Ascending aorta (tissue), 2 donors: ENCODE data around the gene PXDN. TPM values are rescaled to one million over a fixed set of nuclear protein-coding genes. Genes with fewer than 3 reads are reported as not detected.
A peak's percentile ranks its signal among the peaks of the same experiment; 100 is the strongest.

ENCODE experiments used
- DNase-seq, 2 donors: peaks; one replicate each; pipeline ENCODE4 v3.0.0-alpha.2; 2019; ENCODE audit warnings: low spot score in 2 of 2
- H3K27ac ChIP-seq, 2 donors: fragments of 200-600 bp; sonication (generic); one replicate each; pipeline ENCODE4 v1.5.1; 2016 to 2017; ENCODE audit warnings: mild to moderate bottlenecking in 1 of 2
- H3K27me3 ChIP-seq: fragments of 200-600 bp; sonication (generic); one replicate; pipeline ENCODE4 v1.5.1; 2017
- H3K36me3 ChIP-seq, 2 donors: fragments of 200-600 bp; sonication (generic); one replicate each; pipeline ENCODE4 v1.5.1; 2016
- H3K4me1 ChIP-seq, 2 donors: fragments of 200-600 bp; sonication (generic); one replicate each; pipeline ENCODE4 v1.5.1; 2016 to 2017; ENCODE audit warnings: mild to moderate bottlenecking in 1 of 2
- H3K4me3 ChIP-seq, 2 donors: fragments of 200-600 bp; sonication (generic); one replicate each; pipeline ENCODE4 v1.5.1; 2016 to 2017; ENCODE audit warnings: mild to moderate bottlenecking in 1 of 2
- H3K9me3 ChIP-seq, 2 donors: fragments of 200-600 bp; sonication (generic); one replicate each; pipeline ENCODE4 v1.5.1; 2016
- intact Hi-C: fragments of 100-400 bp; cut with DNase I; formaldehyde crosslinking; loops from one replicate; pipeline ENCODE4 v1.15.1; 2023
- total RNA-seq: library from RNA; depleted of rRNA; stranded (reverse); fragments of >200 nt; gene quantifications from one replicate; pipeline ENCODE4 v1.1.0, GENCODE V29; 2016
- TF ChIP-seq, protein P1 (sequence below), 3 experiments: fragments of 200-600 bp in 2 of 3; fragments of 450-650 bp in 1 of 3; sonication (generic) in 2 of 3; IDR thresholded peaks; one replicate each; pipeline ENCODE4 v1.5.1; 2016 to 2019; ENCODE audit warnings: antibody characterized with exemption in 3 of 3, mild to moderate bottlenecking in 1 of 3, moderate library complexity in 1 of 3

The PXDN gene
- total RNA-seq, 1 donor from 2014 or later: 188 TPM

DNA sequence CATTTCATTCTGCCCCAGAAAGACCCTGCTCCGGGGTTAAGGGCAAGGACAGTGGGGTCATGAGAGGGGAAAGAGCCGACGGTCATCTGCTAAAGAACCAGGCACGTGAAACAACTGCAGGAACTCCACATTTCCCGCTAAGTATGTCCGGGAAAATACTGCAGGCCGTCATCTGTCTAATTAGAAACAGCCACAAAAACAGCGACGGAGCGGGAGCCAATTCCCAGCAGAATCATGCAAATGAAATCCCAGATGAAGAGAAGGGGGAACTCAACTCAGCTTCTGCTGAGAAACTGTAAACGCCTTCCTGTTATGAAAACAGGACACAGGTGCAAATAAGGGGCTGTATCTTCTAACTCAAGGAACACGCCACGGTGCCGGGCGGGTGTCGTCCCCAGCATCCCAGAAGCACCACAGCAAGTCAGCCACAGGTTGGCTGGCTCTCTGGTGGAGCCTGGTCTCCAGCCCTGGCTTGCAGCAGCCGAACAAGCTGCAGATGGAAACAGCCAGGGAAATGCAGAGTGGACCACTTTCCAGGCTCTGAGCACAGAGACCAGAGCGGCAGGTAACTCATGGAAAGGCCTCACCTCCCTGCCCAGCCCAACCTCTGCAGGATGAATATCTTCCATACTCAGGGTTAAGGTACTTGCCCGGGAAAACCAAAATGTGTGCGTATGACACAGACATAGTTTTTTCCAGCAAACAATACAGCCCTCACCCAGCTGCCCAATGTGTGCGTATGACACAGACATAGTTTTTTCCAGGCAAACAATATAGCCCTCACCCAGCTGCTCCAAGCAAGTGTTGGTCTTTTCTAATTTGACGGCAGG lies 28.9 kb downstream of the PXDN start:
- Histone ChIP-seq H3K27me3 (no peaks in the 10 kb centered on the region), H3K9me3 (no peaks in the 10 kb centered on the region), H3K4me3 (no peak overlapping the region), H3K27ac (peak overlapping the region; percentile 60 to 77), H3K36me3 (no peaks in the 10 kb centered on the region), H3K4me1 (peaks cover 10 to 35% of the 10 kb centered on the region in 2 donors)
- TF ChIP-seq, protein P1, sequence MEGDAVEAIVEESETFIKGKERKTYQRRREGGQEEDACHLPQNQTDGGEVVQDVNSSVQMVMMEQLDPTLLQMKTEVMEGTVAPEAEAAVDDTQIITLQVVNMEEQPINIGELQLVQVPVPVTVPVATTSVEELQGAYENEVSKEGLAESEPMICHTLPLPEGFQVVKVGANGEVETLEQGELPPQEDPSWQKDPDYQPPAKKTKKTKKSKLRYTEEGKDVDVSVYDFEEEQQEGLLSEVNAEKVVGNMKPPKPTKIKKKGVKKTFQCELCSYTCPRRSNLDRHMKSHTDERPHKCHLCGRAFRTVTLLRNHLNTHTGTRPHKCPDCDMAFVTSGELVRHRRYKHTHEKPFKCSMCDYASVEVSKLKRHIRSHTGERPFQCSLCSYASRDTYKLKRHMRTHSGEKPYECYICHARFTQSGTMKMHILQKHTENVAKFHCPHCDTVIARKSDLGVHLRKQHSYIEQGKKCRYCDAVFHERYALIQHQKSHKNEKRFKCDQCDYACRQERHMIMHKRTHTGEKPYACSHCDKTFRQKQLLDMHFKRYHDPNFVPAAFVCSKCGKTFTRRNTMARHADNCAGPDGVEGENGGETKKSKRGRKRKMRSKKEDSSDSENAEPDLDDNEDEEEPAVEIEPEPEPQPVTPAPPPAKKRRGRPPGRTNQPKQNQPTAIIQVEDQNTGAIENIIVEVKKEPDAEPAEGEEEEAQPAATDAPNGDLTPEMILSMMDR (IDR thresholded peaks at IDR 0.05): no peak
- DNase-seq: peak in 1 of 2 donors; percentile 69
- intact Hi-C loops: no loop called here

DNA sequence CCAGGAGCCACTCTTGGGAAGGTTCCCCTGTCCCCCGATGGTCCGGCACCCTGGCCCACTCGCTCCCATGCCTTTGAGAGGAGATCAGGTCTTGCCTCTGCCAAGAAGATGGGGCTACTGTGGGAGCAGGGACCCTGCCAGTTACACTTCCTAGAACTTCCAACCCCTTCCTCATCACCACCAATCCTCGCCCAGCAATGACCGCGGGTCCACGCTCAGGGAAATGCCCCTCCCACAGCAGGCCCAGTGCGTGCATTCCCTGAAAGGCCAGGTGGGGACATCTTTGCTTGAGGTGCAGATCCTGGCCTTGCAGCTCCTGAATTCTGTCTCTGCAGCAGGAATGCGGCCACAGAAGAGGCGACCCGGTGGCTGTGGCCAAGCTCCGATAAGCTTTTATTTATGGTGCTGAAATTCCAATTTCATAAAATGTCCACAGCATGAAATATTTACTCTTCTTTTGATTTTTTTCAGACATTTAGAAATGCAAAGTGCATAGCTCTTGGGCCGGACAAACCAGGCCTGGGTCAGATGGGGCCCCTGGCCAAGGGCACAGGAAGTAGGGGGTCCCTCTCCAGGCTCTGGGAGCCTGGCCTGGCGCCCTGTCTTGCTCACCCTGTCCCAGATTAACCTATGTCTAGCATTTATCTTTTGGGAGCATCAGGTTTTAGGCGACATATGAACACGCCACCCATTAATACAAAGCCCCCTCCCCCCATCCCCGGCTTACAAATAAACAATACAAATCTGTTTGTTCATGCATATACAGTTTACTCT lies 29.8 kb downstream of the PXDN start:
- Histone ChIP-seq H3K27ac (peak overlapping the region; percentile 60 to 77), H3K4me1 (peaks cover 9 to 35% of the 10 kb centered on the region in 2 donors), H3K27me3 (no peaks in the 10 kb centered on the region), H3K36me3 (no peaks in the 10 kb centered on the region), H3K9me3 (no peaks in the 10 kb centered on the region), H3K4me3 (no peak overlapping the region)
- intact Hi-C loops: no loop called here
- peak in 1 of 2 donors; percentile 59 for DNase-seq
- TF ChIP-seq, protein P1 (IDR thresholded peaks at IDR 0.05): no peak

DNA sequence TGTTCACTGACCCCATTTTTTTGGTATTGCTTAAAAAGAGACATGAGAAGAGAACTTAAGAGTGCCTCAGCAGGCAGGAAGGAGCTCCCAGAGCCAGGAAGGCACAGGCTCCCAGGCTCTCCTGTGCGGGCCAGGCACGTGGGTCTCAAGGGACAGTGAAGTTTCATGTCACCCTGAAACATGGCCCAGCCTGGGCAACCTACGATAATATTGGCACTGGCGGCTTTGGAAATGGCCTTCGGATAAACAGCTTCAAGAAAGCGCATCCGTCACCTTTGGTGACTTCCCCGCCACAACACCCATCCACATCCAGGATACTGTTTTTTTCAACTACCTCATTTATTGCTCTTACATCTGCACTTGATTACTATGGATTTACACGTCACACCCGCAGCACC lies 30.5 kb downstream of the PXDN start:
- Histone ChIP-seq H3K27me3 (no peaks in the 10 kb centered on the region), H3K36me3 (no peaks in the 10 kb centered on the region), H3K9me3 (no peaks in the 10 kb centered on the region), H3K4me1 (peaks cover 9 to 39% of the 10 kb centered on the region in 2 donors), H3K27ac (peak overlapping the region; percentile 60 to 77), H3K4me3 (no peak overlapping the region)
- intact Hi-C loops: no loop called here
- DNase-seq: peak in 1 of 2 donors; percentile 62
- TF ChIP-seq, protein P1 (IDR thresholded peaks at IDR 0.05): no peak

DNA sequence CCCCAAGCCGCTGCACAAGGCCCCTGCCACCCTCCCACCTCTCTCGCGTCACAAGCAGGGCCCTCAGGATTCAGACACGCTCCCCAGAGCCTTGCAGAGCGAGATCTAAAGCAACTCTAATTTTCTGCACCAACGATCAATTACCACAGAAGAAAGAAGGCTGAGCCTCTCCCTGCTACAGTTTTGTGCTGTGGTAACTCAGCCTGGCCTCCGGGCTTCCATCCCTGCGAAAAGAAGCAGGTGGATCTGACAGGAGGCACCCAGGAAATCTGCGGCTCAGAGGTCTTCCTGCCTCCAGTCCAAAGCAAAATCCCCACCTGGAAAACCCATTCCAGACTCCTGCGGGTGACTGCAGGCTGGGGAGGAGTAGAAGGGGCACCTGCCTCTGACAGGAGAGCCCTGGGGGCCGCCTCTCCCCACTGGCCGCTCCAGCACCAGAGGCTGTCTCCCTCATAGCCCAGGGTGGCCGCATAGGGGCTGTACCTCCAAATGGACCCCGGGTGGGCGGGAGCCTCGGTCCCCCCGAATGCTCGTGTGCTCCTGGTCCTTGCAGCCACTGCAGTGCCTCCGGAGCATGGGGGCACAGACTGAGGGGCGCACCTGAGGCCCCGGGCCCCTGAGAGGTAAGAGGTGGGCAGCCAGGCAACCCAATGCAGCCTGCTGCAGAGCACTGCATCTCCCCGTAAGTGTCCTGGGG lies 31.0 kb downstream of the PXDN start:
- no peaks in the 10 kb centered on the region for H3K27me3 ChIP-seq
- peak overlapping the region; percentile 16 to 77 for H3K27ac ChIP-seq
- H3K9me3 ChIP-seq: no peaks in the 10 kb centered on the region
- no peaks in the 10 kb centered on the region for H3K36me3 ChIP-seq
- H3K4me3 ChIP-seq: no peak overlapping the region
- intact Hi-C loops: no loop called here
- peaks cover 9 to 43% of the 10 kb centered on the region in 2 donors for H3K4me1 ChIP-seq
- TF ChIP-seq, protein P1 (IDR thresholded peaks at IDR 0.05): no peak
- peak in 1 of 2 donors; percentile 59 for DNase-seq

DNA sequence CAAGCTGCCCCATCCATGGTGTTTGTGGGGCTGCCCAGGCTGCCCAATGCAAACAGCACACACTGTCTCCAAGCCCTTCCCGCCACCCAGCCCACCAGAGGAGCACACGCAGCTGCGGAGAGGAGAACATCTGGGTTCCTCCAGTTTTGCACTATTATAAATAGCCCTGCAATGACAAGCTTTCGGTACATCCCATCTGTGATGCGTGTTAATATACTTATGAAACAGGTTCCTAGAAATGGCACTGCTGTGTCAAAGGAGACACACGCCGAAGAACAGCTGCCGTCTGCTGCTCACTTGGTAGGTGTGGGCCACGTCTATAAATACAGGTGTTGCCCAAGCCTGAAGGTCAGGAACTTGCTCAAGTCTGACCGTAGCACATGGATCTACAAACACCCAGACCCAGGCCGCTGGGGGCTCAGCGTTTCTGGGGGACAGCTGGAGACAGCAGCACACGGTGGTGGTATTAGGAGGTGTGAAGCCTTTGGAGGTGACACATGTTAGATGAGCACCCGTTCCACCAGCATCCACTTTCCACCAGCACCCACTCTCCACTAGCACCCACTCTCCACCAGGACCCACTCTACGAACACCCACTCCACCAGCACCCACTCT lies 34.3 kb downstream of the PXDN start:
- H3K4me1 ChIP-seq: peaks cover 13 to 40% of the 10 kb centered on the region in 2 donors
- DNase-seq: no peak
- no peak overlapping the region for H3K27ac ChIP-seq
- intact Hi-C loops: loop anchor here (5.0 kb wide), 1 partner anchor 32 kb away; the partner anchor contains the start of gene PXDN
- H3K36me3 ChIP-seq: no peaks in the 10 kb centered on the region
- TF ChIP-seq, protein P1 (IDR thresholded peaks at IDR 0.05): no peak
- H3K9me3 ChIP-seq: no peaks in the 10 kb centered on the region
- H3K27me3 ChIP-seq: no peaks in the 10 kb centered on the region
- no peak overlapping the region for H3K4me3 ChIP-seq
